Mesodermal cell (in vitro differentiated cells): ENCODE results near the gene BLOC1S4.

Source experiments
- H3K27ac ChIP-seq: 2 replicates; pipeline ENCODE4 v1.7.0; 2013; ENCODE audit warnings: mild to moderate bottlenecking, low read depth, low read length, moderate library complexity; ENCODE audit not compliant: severe bottlenecking
- H3K36me3 ChIP-seq: 2 replicates; pipeline ENCODE4 v1.7.1; 2013; ENCODE audit warnings: mild to moderate bottlenecking, low read length, moderate library complexity; ENCODE audit not compliant: control insufficient read depth, insufficient read depth
- H3K4me1 ChIP-seq: one replicate; pipeline ENCODE4 v1.7.1; 2013; ENCODE audit warnings: mild to moderate bottlenecking, low read length; ENCODE audit not compliant: insufficient read depth, control insufficient read depth, poor library complexity, severe bottlenecking
- H3K4me3 ChIP-seq: 2 replicates; pipeline ENCODE4 v1.7.0; 2013; ENCODE audit warnings: low read length, control low read depth, mild to moderate bottlenecking; ENCODE audit not compliant: insufficient read depth, poor library complexity, severe bottlenecking; ENCODE audit errors: extremely low read depth
- H3K9me3 ChIP-seq: 2 replicates; pipeline ENCODE4 v1.7.1; 2013; ENCODE audit warnings: mild to moderate bottlenecking, low read length, moderate library complexity; ENCODE audit not compliant: control insufficient read depth
- WGBS, 2 experiments: methylation state at CpG; one replicate each; pipeline ENCODE4 v1.1.5; 2013; ENCODE audit warnings: missing lambda C conversion rate in 2 of 2; ENCODE audit not compliant: insufficient coverage in 2 of 2; 5-methylcytosine and 5-hydroxymethylcytosine counted together

BLOC1S4 gene

GRCh38 chr4:6680372-6681034, 35.5 kb upstream of the BLOC1S4 start:
- Histone ChIP-seq H3K9me3 (no peaks in the 10 kb centered on the region), H3K4me3 (no peak overlapping the region), H3K27ac (no peak overlapping the region), H3K36me3 (peaks cover 25% of the 10 kb centered on the region), H3K4me1 (peaks cover 4% of the 10 kb centered on the region)
- WGBS, 2 experiments: 82 to 83% methylated on average over 8 to 10 of the region's 10 CpGs

DNA sequence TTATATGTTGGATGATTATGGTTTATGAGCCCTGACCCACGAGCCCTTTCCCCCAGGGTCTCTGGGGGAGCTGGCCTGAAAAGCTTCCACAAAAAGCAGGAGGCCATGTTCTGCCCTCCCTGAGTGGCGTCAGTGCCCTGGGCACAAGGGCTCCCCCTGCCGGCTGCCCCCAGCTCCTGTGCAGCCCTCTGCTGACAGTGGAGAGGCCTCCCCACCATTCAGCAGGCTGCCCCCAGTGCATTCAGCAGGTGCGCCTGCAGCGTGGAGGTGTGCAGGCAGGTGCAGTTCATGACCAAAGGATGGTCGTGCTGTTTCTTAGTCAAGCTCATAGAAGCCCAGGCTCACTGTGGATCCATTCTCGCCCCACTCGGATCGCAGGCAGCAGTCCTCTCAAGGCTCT, 34.8 kb upstream of the BLOC1S4 start:
- WGBS, 2 experiments: 85 to 93% methylated on average over 8 to 9 of the region's 9 CpGs
- Histone ChIP-seq H3K27ac (no peak overlapping the region), H3K4me1 (no peaks in the 10 kb centered on the region), H3K4me3 (no peak overlapping the region), H3K36me3 (peaks cover 18% of the 10 kb centered on the region), H3K9me3 (no peaks in the 10 kb centered on the region)

GRCh38 chr4:6682862-6683590, 32.9 kb upstream of the BLOC1S4 start:
- peaks cover 11% of the 10 kb centered on the region for H3K9me3 ChIP-seq
- H3K4me1 ChIP-seq: peaks cover 3% of the 10 kb centered on the region
- no peak overlapping the region for H3K27ac ChIP-seq
- H3K4me3 ChIP-seq: no peak overlapping the region
- peaks cover 7% of the 10 kb centered on the region for H3K36me3 ChIP-seq
- WGBS, 2 experiments: 90% methylated on average over 9 to 10 of the region's 11 CpGs

GRCh38 chr4:6684656-6685055, 31.3 kb upstream of the BLOC1S4 start:
- WGBS, 2 experiments: 81 to 94% methylated on average over 8 to 10 of the region's 11 CpGs
- H3K9me3 ChIP-seq: peaks cover 11% of the 10 kb centered on the region
- peaks cover 17% of the 10 kb centered on the region for H3K4me1 ChIP-seq
- no peak overlapping the region for H3K4me3 ChIP-seq
- no peaks in the 10 kb centered on the region for H3K36me3 ChIP-seq
- H3K27ac ChIP-seq: no peak overlapping the region

GRCh38 chr4:6686104-6686787, 29.7 kb upstream of the BLOC1S4 start:
- WGBS, 2 experiments: 83 to 91% methylated on average over 4 of the region's 4 CpGs
- Histone ChIP-seq H3K9me3 (peaks cover 11% of the 10 kb centered on the region), H3K36me3 (no peaks in the 10 kb centered on the region), H3K4me1 (peaks cover 20% of the 10 kb centered on the region), H3K4me3 (no peak overlapping the region), H3K27ac (no peak overlapping the region)

DNA sequence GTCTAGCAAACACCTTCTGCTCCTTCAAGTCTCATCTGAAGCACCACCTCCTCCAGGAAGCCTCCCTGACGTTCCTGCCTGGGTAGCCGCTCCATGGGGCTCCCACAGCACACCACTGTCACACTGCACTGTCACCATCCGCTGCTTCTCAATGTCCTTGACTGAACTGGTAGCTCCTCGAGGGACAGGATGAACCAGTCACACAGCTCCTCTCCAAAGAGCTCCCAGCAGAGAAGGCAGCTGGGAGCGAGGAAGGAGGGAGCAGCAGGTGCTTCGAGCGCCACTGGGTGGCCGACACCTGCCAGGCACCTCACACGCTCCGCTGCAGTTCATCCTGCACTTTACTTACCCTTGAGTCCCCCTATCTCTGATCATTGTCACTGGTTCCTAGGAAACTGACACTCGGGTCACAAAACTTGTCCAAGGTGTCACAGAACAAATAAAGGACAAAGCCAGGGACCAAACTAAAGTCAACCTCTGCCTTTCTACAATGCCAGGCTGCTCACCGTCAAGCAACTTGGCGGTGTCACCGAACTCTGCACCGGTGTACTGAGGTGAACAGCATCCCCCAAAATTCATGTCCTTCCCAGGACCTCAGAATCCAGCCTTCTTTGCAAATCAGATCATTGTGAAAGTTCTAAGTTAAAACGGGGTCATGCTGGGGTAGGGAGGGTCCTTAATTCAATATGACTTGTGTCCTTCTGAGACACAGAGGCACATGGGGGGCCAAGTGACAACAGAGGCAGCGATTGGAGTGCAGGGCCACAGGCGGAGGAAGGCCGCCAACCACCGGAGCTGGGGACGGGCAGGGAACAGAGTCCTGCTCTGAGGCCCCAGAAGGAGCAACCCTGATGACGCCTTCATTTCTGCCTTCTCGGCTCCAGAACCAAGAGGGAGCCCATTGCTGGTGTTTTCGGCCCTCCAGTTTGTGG, 27.8 kb upstream of the BLOC1S4 start:
- Histone ChIP-seq H3K27ac (peak overlapping the region; percentile 93), H3K4me3 (no peak overlapping the region), H3K9me3 (peaks cover 11% of the 10 kb centered on the region), H3K36me3 (no peaks in the 10 kb centered on the region), H3K4me1 (peaks cover 20% of the 10 kb centered on the region)
- 82 to 88% methylated on average over 22 to 24 of the region's 24 CpGs for WGBS, 2 experiments

DNA sequence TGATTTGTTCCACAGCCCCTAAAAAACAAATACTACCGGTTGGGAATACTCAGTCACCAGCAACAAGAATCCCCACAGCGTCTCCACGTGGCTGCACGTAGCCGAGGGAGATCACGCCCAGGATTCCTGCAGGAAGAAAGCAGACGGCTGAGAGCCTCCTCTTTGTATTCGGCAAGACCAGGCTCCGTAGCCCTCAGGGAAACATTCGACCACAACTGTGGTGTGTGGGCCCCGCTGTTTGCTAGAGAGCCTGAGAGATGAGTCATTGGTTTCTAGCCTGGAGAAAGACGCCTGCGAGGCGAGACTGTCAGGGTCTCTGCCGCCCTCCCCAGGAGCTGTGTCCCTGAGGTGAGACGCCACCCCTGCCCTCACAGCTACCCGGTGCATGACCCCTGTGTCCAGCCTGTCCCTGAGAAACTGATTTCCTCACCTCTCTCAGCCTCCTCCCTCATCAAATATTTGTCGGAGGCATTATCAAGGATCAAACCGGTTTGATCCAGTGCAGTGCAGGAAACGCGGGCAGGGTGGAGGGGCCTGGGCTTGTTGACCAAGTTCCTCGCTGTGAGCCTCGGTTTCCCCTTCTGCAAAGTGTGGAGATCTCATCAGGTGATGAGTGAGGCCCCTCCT, 27.0 kb upstream of the BLOC1S4 start:
- 30 to 32% methylated on average over 16 to 18 of the region's 23 CpGs for WGBS, 2 experiments
- peak overlapping the region; percentile 93 for H3K27ac ChIP-seq
- no peaks in the 10 kb centered on the region for H3K36me3 ChIP-seq
- peaks cover 11% of the 10 kb centered on the region for H3K9me3 ChIP-seq
- peaks cover 26% of the 10 kb centered on the region for H3K4me1 ChIP-seq
- H3K4me3 ChIP-seq: no peak overlapping the region

GRCh38 chr4:6689506-6689960, 26.4 kb upstream of the BLOC1S4 start:
- Histone ChIP-seq H3K4me3 (no peak overlapping the region), H3K36me3 (no peaks in the 10 kb centered on the region), H3K9me3 (peaks cover 11% of the 10 kb centered on the region), H3K4me1 (peaks cover 27% of the 10 kb centered on the region), H3K27ac (peak overlapping the region; percentile 93)
- WGBS, 2 experiments: 81 to 83% methylated on average over 9 to 13 of the region's 15 CpGs

DNA sequence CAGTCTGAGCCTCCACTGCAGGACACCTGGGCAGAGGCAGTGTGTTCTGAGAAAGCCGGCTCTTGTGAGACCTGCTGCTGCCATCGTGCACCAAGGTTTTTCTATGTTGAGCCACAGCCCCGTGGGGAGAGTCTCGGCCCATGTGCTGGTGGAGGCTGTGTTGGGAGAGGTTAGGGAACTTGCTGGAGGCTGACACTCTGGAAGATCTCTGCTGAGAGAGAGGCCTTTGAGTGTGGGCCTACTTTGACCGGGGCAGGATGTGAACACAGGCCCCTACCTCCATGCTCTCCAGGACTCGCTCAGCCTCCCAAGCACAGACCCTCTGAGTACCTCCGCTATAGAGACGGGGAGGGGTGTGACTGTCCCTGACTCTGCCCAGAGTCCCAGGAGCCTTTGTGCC, 23.6 kb upstream of the BLOC1S4 start:
- WGBS, 2 experiments: 95 to 96% methylated on average over 4 to 5 of the region's 8 CpGs
- Histone ChIP-seq H3K4me1 (peaks cover 32% of the 10 kb centered on the region), H3K9me3 (peaks cover 7% of the 10 kb centered on the region), H3K4me3 (no peak overlapping the region), H3K27ac (peak overlapping the region; percentile 3), H3K36me3 (no peaks in the 10 kb centered on the region)

GRCh38 chr4:6692806-6693205, 23.2 kb upstream of the BLOC1S4 start:
- H3K9me3 ChIP-seq: peaks cover 3% of the 10 kb centered on the region
- H3K4me1 ChIP-seq: peaks cover 31% of the 10 kb centered on the region
- no peak overlapping the region for H3K4me3 ChIP-seq
- 69 to 75% methylated on average over 2 to 3 of the region's 3 CpGs for WGBS, 2 experiments
- peak overlapping the region; percentile 3 for H3K27ac ChIP-seq
- no peaks in the 10 kb centered on the region for H3K36me3 ChIP-seq
